ENCODE results near the gene MYB.

The MYB gene

GRCh38 chr6:135213616-135214015, 32.5 kb downstream of the MYB start:
- ChIA-PET POLR2A (no interaction called here), CTCF (interaction anchor here (0.9 to 2.2 kb wide), 8 partner anchors 8 to 209 kb away, joined by 3 to 7 read pairs (median 4); no protein-coding TSS in a partner anchor)
- WGBS (ENCODE audit: insufficient coverage) = 100% methylated on average over 1 of the region's 4 CpGs
- Histone ChIP-seq H3K9me3 (ENCODE audit: control extremely low read depth in 1 of 5, control insufficient read depth in 4 of 5, insufficient read depth in 2 of 5, low read depth in 1 of 5, low read length in 4 of 5) (no peaks in the 10 kb centered on the region), H3K36me3 (ENCODE audit: control insufficient read depth in 4 of 4, insufficient read depth in 4 of 4, low read length in 3 of 4) (peaks cover 27 to 84% (median 52%) of the 10 kb centered on the region in 4 experiments), H3K27ac (ENCODE audit: insufficient read depth in 1 of 2, low read depth in 1 of 2, low read length in 2 of 2, poor library complexity in 1 of 2, severe bottlenecking in 2 of 2) (peak overlapping the region; percentile 6 to 14), H3K4me1 (ENCODE audit: control extremely low read depth in 1 of 4, control insufficient read depth in 4 of 4, insufficient read depth in 4 of 4, low read length in 3 of 4) (peaks cover 27 to 62% (median 45%) of the 10 kb centered on the region in 4 experiments), H3K27me3 (replicated peaks in 2 of 5; ENCODE audit: control insufficient read depth in 4 of 5, insufficient read depth in 5 of 5, low read length in 4 of 5) (no peaks in the 10 kb centered on the region), H3K4me3 (ENCODE audit: control insufficient read depth in 1 of 7, extremely low read depth in 1 of 7, insufficient read depth in 4 of 7, low read depth in 2 of 7, low read length in 6 of 7) (no peak overlapping the region)
- DNase-seq = no peak

- H3K4me3 ChIP-seq (ENCODE audit: control insufficient read depth in 1 of 7, extremely low read depth in 1 of 7, insufficient read depth in 4 of 7, low read depth in 2 of 7, low read length in 6 of 7) = no peak overlapping the region
- no peaks in the 10 kb centered on the region for H3K27me3 ChIP-seq (replicated peaks in 2 of 5; ENCODE audit: control insufficient read depth in 4 of 5, insufficient read depth in 5 of 5, low read length in 4 of 5)
- no peaks in the 10 kb centered on the region for H3K9me3 ChIP-seq (ENCODE audit: control extremely low read depth in 1 of 5, control insufficient read depth in 4 of 5, insufficient read depth in 2 of 5, low read depth in 1 of 5, low read length in 4 of 5)
- 91% methylated on average over 3 of the region's 3 CpGs for WGBS (ENCODE audit: insufficient coverage)
- peaks cover 40 to 90% (median 60%) of the 10 kb centered on the region in 4 experiments for H3K36me3 ChIP-seq (ENCODE audit: control insufficient read depth in 4 of 4, insufficient read depth in 4 of 4, low read length in 3 of 4)
- no peak for DNase-seq
- H3K27ac ChIP-seq (ENCODE audit: insufficient read depth in 1 of 2, low read depth in 1 of 2, low read length in 2 of 2, poor library complexity in 1 of 2, severe bottlenecking in 2 of 2) = no peak overlapping the region
- ChIA-PET POLR2A (no interaction called here), CTCF (interaction anchor here (1.0 to 2.2 kb wide), 6 partner anchors 9 to 116 kb away, joined by 3 to 7 read pairs (median 4); no protein-coding TSS in a partner anchor)
- H3K4me1 ChIP-seq (ENCODE audit: control extremely low read depth in 1 of 4, control insufficient read depth in 4 of 4, insufficient read depth in 4 of 4, low read length in 3 of 4) = peaks cover 22 to 47% (median 32%) of the 10 kb centered on the region in 4 experiments
Measured at GRCh38 chr6:135215160-135215559, 34.1 kb downstream of the MYB start.

GRCh38 chr6:135215563-135215962, 34.5 kb downstream of the MYB start:
- H3K4me1 ChIP-seq (ENCODE audit: control extremely low read depth in 1 of 4, control insufficient read depth in 4 of 4, insufficient read depth in 4 of 4, low read length in 3 of 4) = peaks cover 18 to 43% (median 29%) of the 10 kb centered on the region in 4 experiments
- H3K27me3 ChIP-seq (replicated peaks in 2 of 5; ENCODE audit: control insufficient read depth in 4 of 5, insufficient read depth in 5 of 5, low read length in 4 of 5) = no peaks in the 10 kb centered on the region
- ChIA-PET POLR2A (interaction anchor here (1.4 kb wide), 1 partner anchor 65 kb away, joined by 3 read pairs; no protein-coding TSS in a partner anchor), CTCF (interaction anchor here (1.2 to 1.4 kb wide), 4 partner anchors 9 to 195 kb away, joined by 3 to 5 read pairs (median 4); no protein-coding TSS in a partner anchor)
- DNase-seq = no peak
- peak overlapping the region in 1 of 2 experiments; percentile 27 for H3K27ac ChIP-seq (ENCODE audit: insufficient read depth in 1 of 2, low read depth in 1 of 2, low read length in 2 of 2, poor library complexity in 1 of 2, severe bottlenecking in 2 of 2)
- 78% methylated on average over 5 of the region's 6 CpGs for WGBS (ENCODE audit: insufficient coverage)
- peaks cover 42 to 90% (median 62%) of the 10 kb centered on the region in 4 experiments for H3K36me3 ChIP-seq (ENCODE audit: control insufficient read depth in 4 of 4, insufficient read depth in 4 of 4, low read length in 3 of 4)
- H3K4me3 ChIP-seq (ENCODE audit: control insufficient read depth in 1 of 7, extremely low read depth in 1 of 7, insufficient read depth in 4 of 7, low read depth in 2 of 7, low read length in 6 of 7) = no peak overlapping the region
- no peaks in the 10 kb centered on the region for H3K9me3 ChIP-seq (ENCODE audit: control extremely low read depth in 1 of 5, control insufficient read depth in 4 of 5, insufficient read depth in 2 of 5, low read depth in 1 of 5, low read length in 4 of 5)

- Histone ChIP-seq H3K4me1 (ENCODE audit: control extremely low read depth in 1 of 4, control insufficient read depth in 4 of 4, insufficient read depth in 4 of 4, low read length in 3 of 4) (peaks cover 4 to 22% (median 12%) of the 10 kb centered on the region in 4 experiments), H3K9me3 (ENCODE audit: control extremely low read depth in 1 of 5, control insufficient read depth in 4 of 5, insufficient read depth in 2 of 5, low read depth in 1 of 5, low read length in 4 of 5) (no peaks in the 10 kb centered on the region), H3K36me3 (ENCODE audit: control insufficient read depth in 4 of 4, insufficient read depth in 4 of 4, low read length in 3 of 4) (peaks cover 39 to 82% (median 56%) of the 10 kb centered on the region in 4 experiments), H3K27me3 (replicated peaks in 2 of 5; ENCODE audit: control insufficient read depth in 4 of 5, insufficient read depth in 5 of 5, low read length in 4 of 5) (no peaks in the 10 kb centered on the region), H3K4me3 (ENCODE audit: control insufficient read depth in 1 of 7, extremely low read depth in 1 of 7, insufficient read depth in 4 of 7, low read depth in 2 of 7, low read length in 6 of 7) (no peak overlapping the region), H3K27ac (ENCODE audit: insufficient read depth in 1 of 2, low read depth in 1 of 2, low read length in 2 of 2, poor library complexity in 1 of 2, severe bottlenecking in 2 of 2) (no peak overlapping the region)
- ChIA-PET POLR2A (no interaction called here), CTCF (no interaction called here)
- no peak for DNase-seq
- 100% methylated on average over 6 of the region's 6 CpGs for WGBS (ENCODE audit: insufficient coverage)
Measured at GRCh38 chr6:135217663-135218062, 36.6 kb downstream of the MYB start.

- CTCF ChIA-PET = interaction anchor here (1.5 kb wide), 1 partner anchor 31 kb away, joined by 3 read pairs; no protein-coding TSS in a partner anchor
Measured at GRCh38 chr6:135219346-135219745, 38.2 kb downstream of the MYB start.

GRCh38 chr6:135221042-135221441, 39.9 kb downstream of the MYB start:
- Histone ChIP-seq H3K27me3 (replicated peaks in 2 of 5; ENCODE audit: control insufficient read depth in 4 of 5, insufficient read depth in 5 of 5, low read length in 4 of 5) (no peaks in the 10 kb centered on the region), H3K9me3 (ENCODE audit: control extremely low read depth in 1 of 5, control insufficient read depth in 4 of 5, insufficient read depth in 2 of 5, low read depth in 1 of 5, low read length in 4 of 5) (no peaks in the 10 kb centered on the region), H3K27ac (ENCODE audit: insufficient read depth in 1 of 2, low read depth in 1 of 2, low read length in 2 of 2, poor library complexity in 1 of 2, severe bottlenecking in 2 of 2) (no peak overlapping the region), H3K36me3 (ENCODE audit: control insufficient read depth in 4 of 4, insufficient read depth in 4 of 4, low read length in 3 of 4) (peaks cover 28 to 52% (median 39%) of the 10 kb centered on the region in 4 experiments), H3K4me3 (ENCODE audit: control insufficient read depth in 1 of 7, extremely low read depth in 1 of 7, insufficient read depth in 4 of 7, low read depth in 2 of 7, low read length in 6 of 7) (no peak overlapping the region), H3K4me1 (ENCODE audit: control extremely low read depth in 1 of 4, control insufficient read depth in 4 of 4, insufficient read depth in 4 of 4, low read length in 3 of 4) (peaks cover 0 to 9% (median 2%) of the 10 kb centered on the region in 4 experiments)
- 86% methylated on average over 1 of the region's 3 CpGs for WGBS (ENCODE audit: insufficient coverage)
- CTCF ChIA-PET = interaction anchor here (1.2 to 1.6 kb wide), 5 partner anchors 8 to 204 kb away, joined by 3 to 6 read pairs (median 3); no protein-coding TSS in a partner anchor
- POLR2A ChIA-PET = no interaction called here
- no peak for DNase-seq

More at GRCh38 chr6:135219346-135219745, 38.2 kb downstream of the MYB start:
- Histone ChIP-seq H3K4me3 (ENCODE audit: control insufficient read depth in 1 of 7, extremely low read depth in 1 of 7, insufficient read depth in 4 of 7, low read depth in 2 of 7, low read length in 6 of 7) (no peak overlapping the region), H3K27ac (ENCODE audit: insufficient read depth in 1 of 2, low read depth in 1 of 2, low read length in 2 of 2, poor library complexity in 1 of 2, severe bottlenecking in 2 of 2) (peak overlapping the region in 1 of 2 experiments; percentile 11), H3K9me3 (ENCODE audit: control extremely low read depth in 1 of 5, control insufficient read depth in 4 of 5, insufficient read depth in 2 of 5, low read depth in 1 of 5, low read length in 4 of 5) (no peaks in the 10 kb centered on the region), H3K36me3 (ENCODE audit: control insufficient read depth in 4 of 4, insufficient read depth in 4 of 4, low read length in 3 of 4) (peaks cover 36 to 69% (median 50%) of the 10 kb centered on the region in 4 experiments), H3K4me1 (ENCODE audit: control extremely low read depth in 1 of 4, control insufficient read depth in 4 of 4, insufficient read depth in 4 of 4, low read length in 3 of 4) (peaks cover 0 to 18% (median 6%) of the 10 kb centered on the region in 4 experiments), H3K27me3 (replicated peaks in 2 of 5; ENCODE audit: control insufficient read depth in 4 of 5, insufficient read depth in 5 of 5, low read length in 4 of 5) (no peaks in the 10 kb centered on the region)
- DNase-seq = no peak
- POLR2A ChIA-PET = no interaction called here
- WGBS (ENCODE audit: insufficient coverage) = 93% methylated on average over 6 of the region's 6 CpGs

- Histone ChIP-seq H3K4me3 (ENCODE audit: control insufficient read depth in 1 of 7, extremely low read depth in 1 of 7, insufficient read depth in 4 of 7, low read depth in 2 of 7, low read length in 6 of 7) (no peak overlapping the region), H3K9me3 (ENCODE audit: control extremely low read depth in 1 of 5, control insufficient read depth in 4 of 5, insufficient read depth in 2 of 5, low read depth in 1 of 5, low read length in 4 of 5) (no peaks in the 10 kb centered on the region), H3K4me1 (ENCODE audit: control extremely low read depth in 1 of 4, control insufficient read depth in 4 of 4, insufficient read depth in 4 of 4, low read length in 3 of 4) (peaks cover 0 to 9% (median 2%) of the 10 kb centered on the region in 4 experiments), H3K36me3 (ENCODE audit: control insufficient read depth in 4 of 4, insufficient read depth in 4 of 4, low read length in 3 of 4) (peaks cover 28 to 48% (median 36%) of the 10 kb centered on the region in 4 experiments), H3K27me3 (replicated peaks in 2 of 5; ENCODE audit: control insufficient read depth in 4 of 5, insufficient read depth in 5 of 5, low read length in 4 of 5) (no peaks in the 10 kb centered on the region), H3K27ac (ENCODE audit: insufficient read depth in 1 of 2, low read depth in 1 of 2, low read length in 2 of 2, poor library complexity in 1 of 2, severe bottlenecking in 2 of 2) (no peak overlapping the region)
- no peak for DNase-seq
- no CpG with 5 or more reads among the region's 1 CpG for WGBS (ENCODE audit: insufficient coverage)
- ChIA-PET POLR2A (no interaction called here), CTCF (interaction anchor here (0.6 to 1.6 kb wide), 6 partner anchors 8 to 203 kb away, joined by 3 to 6 read pairs (median 3); no protein-coding TSS in a partner anchor)
Measured at GRCh38 chr6:135221505-135221904, 40.4 kb downstream of the MYB start.

All from common myeloid progenitor, CD34-positive (primary cell).